Activated CD8-positive, alpha-beta memory T cell treated with anti-CD3 and anti-CD28 coated beads for 4 hours (primary cell): ENCODE results near the gene LIPE.
"Not testable (repeated sequence)": the region's sequence is repeated elsewhere in the genome, so short reads cannot be mapped to it uniquely, and the experiment has no call there.

Experiments used
- DNase-seq, 2 donors: peaks; one replicate each; pipeline ENCODE4 v3.0.0-alpha.2; 2020; ENCODE audit warnings: low read depth in 2 of 2

LIPE gene

DNA sequence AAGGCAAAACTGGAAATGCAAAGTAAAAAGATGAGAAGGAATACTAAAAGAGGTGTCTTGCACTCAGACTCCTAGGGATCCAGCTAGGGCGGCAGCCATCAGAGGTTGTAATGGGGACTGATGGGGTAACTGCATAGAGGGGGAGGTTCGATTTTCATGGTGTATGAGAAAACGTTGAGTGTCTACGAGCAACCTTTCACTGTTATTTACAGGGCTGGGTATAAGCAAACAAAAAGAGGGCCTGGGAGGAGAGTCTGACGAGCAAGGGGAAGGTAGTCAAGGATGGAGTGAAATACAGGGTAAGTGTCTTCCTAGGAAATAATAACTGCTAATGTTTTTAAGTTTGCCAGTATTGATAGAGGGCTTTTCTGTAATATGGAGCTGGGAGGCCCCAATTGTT lies 21.1 kb upstream of the LIPE start:
- not testable (repeated sequence) for DNase-seq

DNA sequence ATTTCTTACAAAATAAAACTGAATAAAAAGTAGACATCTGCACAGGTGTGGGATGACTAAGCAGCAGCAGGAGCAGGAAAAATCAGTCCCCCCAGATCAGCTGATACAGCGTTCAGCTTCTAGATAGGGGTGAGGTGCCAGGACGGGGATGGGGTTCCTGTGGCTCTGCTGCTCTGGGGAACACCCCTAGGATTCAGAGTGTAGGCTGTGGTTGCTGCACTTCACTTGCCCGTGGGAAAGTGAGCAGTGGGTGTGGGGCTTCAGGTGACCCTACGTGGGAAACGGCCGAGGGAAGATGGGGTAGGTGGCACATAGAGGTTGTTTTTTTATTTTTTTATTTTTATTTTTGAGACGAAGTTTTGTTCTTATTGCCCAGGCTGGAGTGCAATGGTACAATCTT lies 18.8 kb upstream of the LIPE start:
- no peak for DNase-seq

DNA sequence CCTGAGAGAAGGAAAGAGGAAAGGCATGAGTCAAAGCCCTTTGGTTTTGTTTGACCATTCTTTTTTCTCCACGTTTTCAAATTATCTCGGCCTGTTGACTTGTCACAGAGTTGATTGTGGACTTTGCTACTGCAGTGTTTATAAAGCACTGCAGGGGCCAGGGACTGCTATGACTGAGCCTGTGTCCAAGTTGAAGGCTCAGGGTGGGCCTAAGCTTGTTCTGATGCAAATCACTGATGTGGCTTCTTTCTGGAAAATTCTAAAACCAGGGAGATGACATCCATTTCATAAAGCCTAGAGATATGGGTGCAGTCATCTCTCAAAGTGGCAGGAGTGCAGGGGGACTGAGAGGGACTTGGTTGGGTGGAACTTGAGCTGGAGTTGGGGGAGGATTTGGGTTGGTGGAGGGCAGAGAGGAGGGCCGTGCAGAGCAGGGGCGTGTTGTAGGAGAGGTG lies 16.8 kb upstream of the LIPE start:
- DNase-seq: no peak

DNA sequence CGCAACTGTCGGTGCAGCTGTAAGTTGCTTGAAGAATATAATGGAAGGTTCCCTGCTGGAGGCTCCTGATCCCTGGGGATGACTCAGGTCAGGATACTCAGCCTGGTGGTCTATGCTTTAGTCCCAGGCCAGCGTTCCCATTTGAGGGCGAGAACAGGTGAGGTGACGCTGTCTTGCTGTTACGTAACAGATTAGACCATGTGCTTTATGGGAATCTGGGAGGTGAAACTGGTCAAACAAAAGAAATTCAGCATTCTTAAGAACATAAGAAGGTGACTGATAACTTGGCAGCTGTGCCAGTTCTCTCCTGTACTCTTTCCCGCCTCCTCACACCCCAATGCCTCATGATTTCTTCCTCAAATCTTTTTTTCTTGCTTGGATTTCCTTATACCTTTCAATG lies 15.6 kb upstream of the LIPE start, which contains the start of gene CXCL17:
Gene CXCL17, minus strand, starts transcription at position 114 of the 400 bp plus-strand sequence. CDS start 114 bp downstream, outside the sequence.
- no peak for DNase-seq

DNA sequence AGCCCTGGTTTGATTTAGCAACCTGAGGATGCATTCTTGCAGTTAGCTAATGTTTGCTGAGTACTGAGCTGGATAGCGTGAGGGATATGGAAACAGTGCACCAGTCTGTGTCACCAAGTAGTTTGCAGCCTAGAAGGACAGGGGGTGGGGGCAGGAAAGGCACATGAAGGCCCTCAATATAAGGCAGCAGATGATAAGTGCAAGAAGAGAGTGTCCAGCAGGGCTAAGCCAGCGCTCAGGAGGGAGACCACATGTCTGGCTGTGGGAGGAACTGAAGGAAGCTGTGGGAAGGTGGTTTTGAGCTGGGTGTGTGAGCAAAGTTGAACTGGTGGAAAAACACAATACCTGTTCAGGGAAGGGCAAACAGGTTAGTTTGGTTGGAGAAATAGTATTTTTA lies 13.9 kb upstream of the LIPE start:
- no peak for DNase-seq

DNA sequence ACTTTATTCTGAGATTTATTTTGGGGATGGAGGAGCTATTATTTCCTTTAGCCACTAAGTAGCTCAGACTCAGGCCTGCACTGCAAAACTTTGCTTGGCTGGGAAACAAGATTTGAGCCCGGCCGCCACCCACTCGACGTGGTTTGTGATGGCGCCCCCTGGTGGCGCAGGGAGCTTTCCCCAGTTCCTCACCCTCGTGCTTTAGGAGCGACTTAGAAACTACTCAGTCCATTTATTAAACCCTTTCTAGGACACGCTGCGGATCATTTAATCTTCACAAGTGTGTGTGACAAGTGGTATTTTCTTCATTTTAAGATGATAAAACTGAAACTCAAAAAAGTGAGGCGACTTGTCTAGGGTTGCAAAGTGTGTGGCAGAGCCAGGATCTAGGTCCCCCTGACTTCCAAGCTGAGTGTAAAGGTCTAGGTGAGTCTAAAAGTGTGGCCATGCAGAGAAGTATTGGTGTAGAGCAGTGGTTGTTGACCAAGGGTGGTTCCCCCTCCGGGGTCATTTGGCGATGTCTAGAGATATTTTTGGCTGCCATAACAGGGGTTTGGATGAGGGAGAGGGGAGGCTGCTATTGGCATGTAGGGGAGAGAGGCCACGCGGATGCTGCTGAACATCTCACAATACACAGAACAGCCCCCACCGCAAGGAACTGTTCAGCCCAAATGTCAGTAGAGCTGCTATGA lies 13.3 kb upstream of the LIPE start:
- peak; percentile 57 to 58 for DNase-seq

DNA sequence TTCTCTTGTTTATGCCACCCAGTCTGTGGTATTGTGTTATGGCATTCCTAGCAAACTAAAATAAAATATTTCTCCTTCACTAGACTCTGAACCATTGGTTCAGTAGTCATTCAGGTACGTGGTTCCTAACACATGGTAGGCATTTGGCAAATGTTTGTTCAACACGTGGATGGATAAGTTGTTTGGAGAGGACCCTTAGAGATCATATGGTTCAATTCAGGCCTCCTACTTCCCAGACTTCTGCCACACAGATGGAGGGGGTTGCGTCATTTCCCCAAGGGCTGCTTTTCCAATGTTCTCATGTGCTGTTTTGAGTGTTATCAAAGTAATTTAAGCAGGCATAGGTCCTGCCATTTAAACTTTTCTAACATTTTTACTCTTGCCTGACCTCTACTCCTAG lies 8.8 kb upstream of the LIPE start:
- DNase-seq: no peak

DNA sequence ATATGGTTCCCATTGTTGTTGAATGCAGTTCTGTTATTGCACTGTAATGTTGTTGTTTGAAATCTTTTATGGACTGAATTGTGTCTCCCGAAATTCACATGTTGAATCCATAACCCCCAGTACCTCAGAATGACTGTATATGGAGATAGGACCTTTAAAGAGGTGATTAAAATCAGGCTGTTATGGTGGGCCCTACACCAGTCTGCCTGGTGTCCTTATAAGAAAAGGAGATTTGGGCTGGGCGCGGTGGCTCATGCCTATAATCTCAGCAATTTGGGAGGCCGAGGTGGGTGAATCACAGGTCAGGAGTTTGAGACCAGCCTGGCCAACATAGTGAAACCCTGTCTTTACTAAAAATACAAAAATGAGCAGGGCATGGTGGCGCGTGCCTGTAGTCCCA lies 8.1 kb upstream of the LIPE start:
- DNase-seq: no peak

DNA sequence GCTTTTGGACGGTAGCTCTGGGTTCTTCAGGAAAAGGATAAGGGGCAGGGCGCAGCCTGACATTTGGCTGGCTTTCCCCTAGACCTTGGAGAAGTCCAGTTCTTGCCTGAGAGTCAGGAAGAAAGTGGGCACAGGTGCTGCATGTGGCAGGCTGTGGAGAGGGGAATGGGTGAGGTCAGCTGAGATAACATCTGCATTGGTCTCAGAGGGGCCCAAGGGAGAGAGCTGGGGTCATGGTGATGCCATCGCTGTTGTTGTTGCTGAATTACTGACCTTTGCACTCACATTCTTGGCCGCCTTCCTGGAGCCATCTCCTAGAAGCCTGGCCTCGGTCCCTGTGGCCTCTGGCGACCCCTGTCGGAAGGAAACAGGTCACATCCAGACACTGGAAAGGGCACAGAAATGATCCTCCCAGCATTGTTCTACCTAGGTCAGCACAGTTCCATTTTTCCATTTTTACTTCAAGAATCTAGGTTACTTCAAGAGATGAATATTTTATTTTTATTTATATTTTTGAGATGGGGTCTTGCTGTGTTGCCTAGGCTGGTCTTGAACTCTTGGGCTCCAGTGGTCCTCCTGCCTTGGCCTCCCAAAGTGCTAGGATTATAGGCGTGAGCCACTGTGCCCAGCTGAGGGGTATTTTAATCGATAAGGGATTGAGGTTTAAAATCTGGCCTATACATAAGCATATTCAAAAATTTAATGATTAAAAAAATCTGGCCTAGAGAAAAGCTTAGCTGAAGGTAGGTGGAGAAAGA lies 6.5 kb upstream of the LIPE start:
- DNase-seq: peak; percentile 33 to 40

DNA sequence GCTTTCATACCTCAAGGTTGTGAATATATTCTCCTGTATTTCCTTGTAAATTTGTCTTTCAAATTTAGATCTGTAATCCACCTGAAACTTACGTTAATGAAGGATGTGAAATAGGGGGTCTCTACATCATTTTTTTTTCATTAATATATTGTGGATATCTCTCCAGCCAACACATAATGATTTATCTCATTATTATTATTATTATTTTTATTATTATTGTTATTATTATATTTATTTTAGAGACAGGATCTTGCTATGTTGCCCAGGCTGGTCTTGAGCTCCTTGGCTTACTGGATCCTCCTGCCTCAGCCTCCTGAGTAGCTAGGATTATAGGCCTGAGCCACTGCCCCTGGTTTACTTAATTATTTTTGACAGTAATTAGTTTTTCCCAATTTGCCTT lies 4.3 kb upstream of the LIPE start:
- no peak for DNase-seq

DNA sequence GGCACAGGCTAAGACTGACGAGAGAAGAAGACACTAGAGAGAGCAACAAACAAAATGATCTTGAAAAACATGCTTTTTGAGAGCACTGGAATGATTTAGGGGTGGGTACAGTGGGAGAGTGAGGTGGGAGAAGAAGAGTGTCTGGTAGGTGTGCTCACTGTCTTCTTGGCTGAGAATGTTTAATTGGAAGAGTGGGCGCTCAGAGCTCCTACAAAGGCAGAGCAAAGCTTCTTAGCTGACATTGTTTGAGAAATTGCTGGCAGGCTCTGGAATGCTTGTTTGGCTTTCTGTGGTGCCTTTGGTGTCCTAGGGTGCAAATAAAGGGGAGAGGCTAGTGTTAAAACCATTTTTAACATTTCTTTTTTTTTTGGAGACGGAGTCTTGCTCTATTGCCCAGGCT lies 1.5 kb upstream of the LIPE start:
- DNase-seq: no peak

DNA sequence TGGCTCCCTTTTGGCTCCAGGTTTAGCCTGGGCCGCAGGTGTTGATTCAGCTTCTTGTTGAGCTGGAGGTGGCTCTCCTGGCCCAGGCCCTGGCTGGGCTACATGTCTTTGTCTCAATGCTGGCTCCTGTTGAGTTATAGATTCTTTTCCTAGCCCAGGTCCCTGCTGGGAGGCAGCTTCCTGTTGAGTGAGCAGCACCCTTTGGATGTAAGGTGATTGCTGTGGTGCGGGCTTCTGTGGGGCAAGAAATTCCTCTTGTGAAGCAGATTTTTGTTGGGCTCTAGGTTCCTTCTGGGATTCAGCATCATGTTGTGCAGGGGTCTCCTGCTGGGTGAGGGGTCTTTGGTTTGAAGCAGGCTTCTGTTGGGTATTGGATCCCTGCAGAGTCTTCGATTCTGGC lies 545 bp downstream of the LIPE start:
- DNase-seq: no peak

DNA sequence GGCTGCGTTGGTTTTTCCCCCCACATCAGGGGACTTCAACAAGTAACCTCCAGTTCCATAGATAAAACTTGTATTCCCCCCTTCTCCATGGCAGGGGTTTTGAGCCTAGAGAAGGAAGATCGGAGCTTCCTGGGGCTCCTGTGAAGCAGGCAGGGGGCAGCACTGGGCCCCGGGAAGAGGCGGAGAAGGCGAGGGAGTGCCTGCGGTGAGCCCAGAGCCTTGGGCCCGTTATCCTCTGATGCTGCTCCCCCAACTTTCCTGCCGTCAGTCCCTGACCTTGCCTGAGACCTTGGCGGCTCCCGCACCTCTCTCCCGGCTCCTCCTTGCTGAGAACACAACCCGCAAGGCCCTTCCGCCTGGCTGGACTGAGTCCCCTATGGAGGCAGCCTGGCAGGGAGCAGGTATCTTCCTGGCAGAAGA lies 2.5 kb downstream of the LIPE start:
- DNase-seq: no peak

DNA sequence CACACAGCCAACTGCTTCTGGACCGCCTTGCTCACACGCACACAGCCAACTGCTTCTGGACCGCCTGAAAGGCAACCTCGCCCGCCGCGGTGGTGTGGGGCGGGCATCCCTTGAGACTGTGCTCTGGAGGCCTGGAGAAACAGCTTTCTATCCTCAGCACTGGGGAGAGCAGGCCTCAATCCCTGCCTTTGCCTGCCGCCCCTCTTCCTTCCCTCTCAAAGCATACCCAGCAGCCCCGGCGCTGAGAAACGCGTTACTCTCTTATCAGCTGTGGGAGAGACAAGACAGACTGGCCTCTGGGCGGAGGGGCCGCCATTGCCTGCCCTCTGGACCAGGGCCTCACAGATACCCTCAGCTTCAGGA lies 2.9 kb downstream of the LIPE start:
- DNase-seq: no peak

DNA sequence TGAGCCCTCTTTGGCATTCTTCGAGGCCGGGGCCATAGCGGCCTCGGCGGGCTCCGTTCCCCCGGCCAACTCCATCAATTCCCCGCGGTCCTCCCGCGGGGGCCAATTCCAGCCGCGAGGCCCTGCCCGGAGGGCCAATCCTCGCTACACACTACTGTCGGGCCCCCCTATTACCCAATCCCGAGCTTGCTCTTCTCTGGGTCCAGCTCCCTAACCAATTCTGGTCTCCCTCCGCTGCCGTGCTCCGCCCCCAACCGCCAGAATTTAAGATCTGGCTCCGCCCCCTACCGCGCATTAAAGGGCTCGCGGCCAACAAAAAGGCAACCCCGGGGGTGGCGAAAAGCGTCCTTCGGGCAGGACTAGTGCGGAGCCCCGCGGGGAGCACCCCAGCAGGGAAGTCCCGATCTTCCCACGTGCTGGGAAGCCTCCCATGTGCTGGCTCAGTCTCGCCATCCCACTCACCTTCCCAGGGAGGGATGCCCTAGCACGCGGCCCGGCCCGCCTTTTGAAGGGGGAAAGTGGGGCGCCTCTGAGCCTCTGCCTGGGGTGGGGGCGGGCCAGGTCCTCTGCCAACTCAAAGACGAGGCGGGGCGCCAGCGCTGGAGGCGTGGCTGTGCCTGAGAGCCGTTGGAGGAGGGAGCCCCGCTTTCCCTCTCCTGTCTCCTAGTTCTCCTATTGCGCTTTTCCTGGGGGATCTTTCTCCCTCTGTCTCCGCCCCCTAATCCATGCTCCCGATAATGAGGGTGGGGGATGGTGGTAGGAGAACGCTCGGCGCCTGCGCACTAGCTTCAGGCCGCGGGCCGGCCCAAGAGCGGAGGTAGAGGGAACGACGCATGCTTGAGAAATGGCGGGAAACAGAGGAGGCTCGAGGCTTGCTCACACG lies 3.5 kb downstream of the LIPE start:
- DNase-seq: peak; percentile 86 to 87

DNA sequence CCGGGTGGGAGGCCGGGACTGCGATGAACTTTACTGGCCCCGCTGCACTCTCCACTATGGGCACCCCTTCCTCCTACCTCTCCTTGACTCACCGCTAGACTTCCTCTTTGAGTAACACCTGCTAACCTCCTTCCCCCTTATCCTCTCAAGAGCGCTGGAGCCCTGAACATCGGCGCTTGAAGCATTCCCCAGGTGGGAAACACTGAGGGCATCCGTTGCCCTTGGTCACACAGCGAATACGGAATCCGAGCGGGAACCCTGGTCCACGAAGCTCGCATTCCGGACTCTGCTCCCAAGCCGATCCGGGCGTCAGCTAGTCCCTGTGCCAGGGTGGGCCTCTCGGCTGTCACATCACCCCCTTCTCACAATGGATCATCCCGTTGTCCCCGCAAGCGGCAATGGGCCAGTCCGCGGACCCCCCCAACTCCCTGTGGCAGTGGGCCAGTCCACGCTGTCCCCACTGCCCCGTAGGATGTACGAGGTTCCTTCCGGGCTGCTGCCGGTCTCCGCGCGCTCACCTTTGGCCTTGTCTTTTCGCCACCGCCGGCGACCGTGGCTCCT lies 4.2 kb downstream of the LIPE start:
- peak; percentile 11 to 16 for DNase-seq

DNA sequence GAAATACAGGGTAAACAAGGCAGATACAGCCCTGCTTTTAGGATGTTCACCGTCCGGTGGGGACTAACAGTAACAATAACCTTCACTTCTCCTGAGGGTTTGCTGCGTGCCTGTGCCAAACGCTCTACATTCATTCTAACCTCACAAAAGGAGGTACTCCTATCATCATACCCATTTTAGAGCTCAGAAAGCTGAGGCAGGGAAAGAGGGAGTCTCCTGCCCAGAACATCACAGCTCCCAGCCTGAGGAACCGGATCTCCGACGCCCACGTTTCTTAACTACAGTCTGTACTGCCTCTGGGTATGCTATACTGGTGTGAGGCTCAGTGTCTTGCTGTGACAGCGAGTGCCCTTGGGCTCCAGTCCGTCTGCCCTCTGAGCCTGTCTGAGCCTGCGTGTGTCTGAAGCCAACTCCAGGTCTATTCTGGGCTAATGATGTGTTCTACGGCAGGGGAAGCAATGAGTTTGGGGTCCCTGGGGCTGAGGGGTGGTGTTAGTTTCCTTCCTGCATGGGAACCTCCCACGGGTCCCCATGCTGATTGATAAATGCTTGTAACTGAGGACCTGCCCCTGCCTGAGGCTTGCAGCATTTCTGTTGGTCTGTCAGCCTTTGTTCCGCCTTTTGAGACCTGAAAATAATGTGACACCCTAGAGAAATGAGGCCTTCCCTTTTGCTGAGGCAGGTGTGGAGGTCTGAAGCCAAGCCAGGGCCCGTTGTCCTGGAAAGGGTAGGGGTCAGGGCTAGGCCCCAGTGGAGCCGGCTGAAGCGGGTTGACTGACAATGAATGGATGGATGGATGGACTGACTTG lies 4.9 kb downstream of the LIPE start:
- DNase-seq: no peak

DNA sequence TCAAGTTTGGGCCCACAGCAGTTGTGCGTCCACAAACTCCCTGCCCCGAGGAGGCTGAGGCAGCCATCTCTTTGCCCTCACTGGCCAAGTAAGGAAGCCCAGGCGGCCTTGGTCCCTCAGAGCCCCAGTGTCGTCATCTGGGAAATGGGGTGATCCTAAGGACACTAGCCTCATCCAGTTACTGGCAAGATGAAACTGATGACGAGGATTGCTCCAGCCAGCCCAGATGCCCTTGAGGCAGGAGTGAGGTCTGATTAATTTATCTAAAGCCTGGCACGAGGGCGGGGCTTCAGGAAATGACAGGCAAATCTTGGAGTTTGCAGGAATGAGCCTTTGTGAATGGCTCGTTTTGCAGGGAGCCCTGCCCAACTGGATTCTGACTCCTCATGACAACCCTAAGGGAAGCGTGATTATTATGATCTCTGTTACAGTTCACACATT lies 5.6 kb downstream of the LIPE start:
- no peak for DNase-seq

DNA sequence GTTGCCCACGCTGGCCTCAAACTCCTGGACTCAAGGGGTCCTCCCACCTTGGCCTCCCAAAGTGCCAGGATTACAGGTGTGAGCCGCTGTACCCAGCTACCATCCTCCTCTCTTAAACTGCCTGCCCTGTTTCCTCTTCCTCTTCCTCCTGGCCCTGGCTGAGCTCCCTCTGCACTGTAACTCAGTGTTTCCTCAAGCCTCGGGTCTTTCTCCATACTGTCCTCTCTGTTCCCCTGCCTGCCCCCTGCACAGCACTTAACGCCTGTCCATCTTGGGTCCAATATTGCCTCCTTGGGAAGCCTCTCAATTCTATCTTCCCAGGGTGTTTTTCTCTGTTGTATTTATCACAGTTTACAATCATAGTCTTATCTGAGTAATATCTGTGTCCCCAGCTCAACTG lies 6.1 kb downstream of the LIPE start:
- DNase-seq: no peak

DNA sequence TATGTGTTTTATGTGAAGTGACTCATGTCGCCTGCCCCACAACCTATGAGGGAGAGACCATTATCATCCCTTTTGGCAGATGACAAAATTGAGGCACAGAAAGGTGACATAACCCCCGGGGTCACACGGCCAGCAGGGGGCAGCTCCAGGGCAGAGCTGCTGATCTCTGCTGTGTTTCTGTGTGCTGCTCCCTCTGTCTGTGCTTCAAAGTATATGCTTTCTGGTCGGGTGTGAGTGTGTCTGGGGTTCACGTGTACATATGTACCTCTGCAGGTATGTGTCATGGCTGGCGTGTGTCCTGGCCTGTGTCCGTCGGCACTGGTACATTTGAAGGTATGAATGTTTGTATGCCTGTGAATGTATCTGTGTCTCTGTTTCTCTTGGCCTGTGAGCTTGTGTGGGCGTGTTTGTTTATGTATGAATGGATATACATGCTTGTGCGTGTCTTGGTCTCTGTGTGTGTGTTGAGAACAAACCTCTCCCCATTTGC lies 7.1 kb downstream of the LIPE start:
- DNase-seq: peak; percentile 55

DNA sequence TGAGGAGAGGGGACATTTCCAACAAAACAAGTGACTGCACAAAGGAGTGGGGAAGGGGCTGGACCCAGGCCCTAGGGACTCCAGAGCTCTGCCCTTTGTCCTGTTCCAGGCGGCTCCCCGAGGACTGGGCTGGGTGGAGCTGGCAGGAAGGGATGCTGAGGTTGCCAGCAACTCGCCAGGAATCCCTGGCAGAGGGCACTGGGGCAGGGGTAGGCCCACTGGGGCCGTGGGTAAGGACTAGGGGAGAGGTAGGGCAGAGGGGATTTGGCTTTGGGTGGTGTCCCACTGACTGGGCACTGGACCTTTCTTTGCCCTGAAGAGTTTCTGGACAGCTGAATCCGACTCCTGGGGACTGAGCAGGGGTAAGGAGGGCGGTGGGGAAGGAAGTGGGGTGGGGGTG lies 7.9 kb downstream of the LIPE start:
- no peak for DNase-seq
